GM12892 (cell line): ENCODE results near the gene TSC22D1.

Experiments used
- DNase-seq: peaks from one replicate; pipeline ENCODE4 v3.0.0; 2011; ENCODE audit not compliant: insufficient read length
- FAIRE-seq: peaks from 2 replicates; lab custom pipeline; 2011; peaks lifted over from hg19 to GRCh38; lab: Jason Lieb, UNC
- POLR2A ChIP-seq: IDR thresholded peaks from 2 replicates; pipeline ENCODE4 v1.6.1; 2011; ENCODE audit warnings: low read depth, low read length, control low read depth
- POLR2AphosphoS5 ChIP-seq: IDR thresholded peaks from 2 replicates; pipeline ENCODE4 v1.6.1; 2011; ENCODE audit warnings: low read depth, low read length, control low read depth
- TAF1 ChIP-seq: IDR thresholded peaks from 2 replicates; pipeline ENCODE4 v1.6.1; 2011; ENCODE audit warnings: low read depth, mild to moderate bottlenecking, control low read depth, low read length, borderline replicate concordance

The TSC22D1 gene

DNA sequence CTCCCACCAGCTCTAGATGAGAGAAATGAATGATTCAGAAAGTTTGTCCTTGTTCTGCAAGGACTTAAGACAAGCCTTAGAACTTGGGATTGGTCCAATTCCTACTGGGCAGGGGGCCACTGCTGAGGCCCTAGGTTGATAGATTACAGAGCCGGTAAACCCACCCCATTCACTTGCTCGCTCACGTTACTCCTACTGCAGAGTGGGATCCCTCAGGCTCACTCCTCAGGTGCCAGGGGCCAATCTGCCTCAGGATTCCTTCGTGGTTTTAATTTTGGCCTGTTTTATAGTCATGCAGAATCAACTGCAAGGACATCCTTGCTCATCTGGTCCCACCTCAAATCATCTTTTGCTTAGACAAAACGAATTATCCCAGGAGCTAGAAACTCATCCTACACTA is 143.5 kb downstream of the TSC22D1 start:
- FAIRE-seq (no peak), DNase-seq (no peak)
- TF ChIP-seq POLR2AphosphoS5 (no peak), TAF1 (no peak), POLR2A (no peak)

DNA sequence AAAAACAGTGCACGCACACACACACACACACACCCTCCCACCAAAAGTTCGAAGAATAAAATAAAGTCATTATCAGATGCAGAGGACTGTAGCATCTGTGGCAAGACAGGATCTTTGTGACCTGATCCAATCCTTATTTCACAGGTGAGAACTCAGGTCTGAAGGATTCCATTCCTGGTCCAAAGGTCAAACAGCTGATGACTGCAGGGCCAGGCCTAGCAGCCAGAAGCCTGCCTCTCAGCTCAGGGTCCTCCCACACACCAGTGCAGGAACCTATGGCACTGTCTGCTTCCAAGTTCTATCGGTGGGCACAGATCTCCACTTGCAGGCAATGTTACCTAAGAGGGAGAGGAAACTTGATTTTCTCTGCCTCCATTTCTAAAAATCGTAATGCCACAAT is 145.0 kb downstream of the TSC22D1 start:
- FAIRE-seq (no peak), DNase-seq (no peak)
- no peak for TF ChIP-seq POLR2A
- TF ChIP-seq TAF1 = no peak
- TF ChIP-seq POLR2AphosphoS5 = no peak

GRCh38 chr13:44429311-44429710 is 146.8 kb downstream of the TSC22D1 start:
- no peak for FAIRE-seq
- no peak for DNase-seq
- no peak for TF ChIP-seq TAF1
- no peak for TF ChIP-seq POLR2A
- TF ChIP-seq POLR2AphosphoS5 = no peak

- FAIRE-seq = no peak
- no peak for DNase-seq
- TF ChIP-seq POLR2A (no peak), POLR2AphosphoS5 (no peak), TAF1 (no peak)
Observed at GRCh38 chr13:44426461-44426860, 149.7 kb downstream of the TSC22D1 start.

DNA sequence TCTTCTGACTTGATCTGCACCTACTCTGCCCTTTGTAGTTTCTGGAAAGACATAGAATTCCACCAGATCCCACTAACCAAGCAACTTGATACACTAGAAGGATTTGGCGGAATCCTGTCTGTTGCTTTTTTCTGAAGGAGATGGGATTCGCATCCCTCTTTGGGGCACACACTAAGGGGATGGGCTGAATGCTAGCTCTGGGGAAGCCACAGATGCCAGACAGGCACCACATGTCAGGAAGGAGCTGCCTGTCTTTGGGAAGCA is 150.4 kb downstream of the TSC22D1 start:
- FAIRE-seq = no peak
- DNase-seq = no peak
- no peak for TF ChIP-seq TAF1
- TF ChIP-seq POLR2A = no peak
- TF ChIP-seq POLR2AphosphoS5 = no peak

DNA sequence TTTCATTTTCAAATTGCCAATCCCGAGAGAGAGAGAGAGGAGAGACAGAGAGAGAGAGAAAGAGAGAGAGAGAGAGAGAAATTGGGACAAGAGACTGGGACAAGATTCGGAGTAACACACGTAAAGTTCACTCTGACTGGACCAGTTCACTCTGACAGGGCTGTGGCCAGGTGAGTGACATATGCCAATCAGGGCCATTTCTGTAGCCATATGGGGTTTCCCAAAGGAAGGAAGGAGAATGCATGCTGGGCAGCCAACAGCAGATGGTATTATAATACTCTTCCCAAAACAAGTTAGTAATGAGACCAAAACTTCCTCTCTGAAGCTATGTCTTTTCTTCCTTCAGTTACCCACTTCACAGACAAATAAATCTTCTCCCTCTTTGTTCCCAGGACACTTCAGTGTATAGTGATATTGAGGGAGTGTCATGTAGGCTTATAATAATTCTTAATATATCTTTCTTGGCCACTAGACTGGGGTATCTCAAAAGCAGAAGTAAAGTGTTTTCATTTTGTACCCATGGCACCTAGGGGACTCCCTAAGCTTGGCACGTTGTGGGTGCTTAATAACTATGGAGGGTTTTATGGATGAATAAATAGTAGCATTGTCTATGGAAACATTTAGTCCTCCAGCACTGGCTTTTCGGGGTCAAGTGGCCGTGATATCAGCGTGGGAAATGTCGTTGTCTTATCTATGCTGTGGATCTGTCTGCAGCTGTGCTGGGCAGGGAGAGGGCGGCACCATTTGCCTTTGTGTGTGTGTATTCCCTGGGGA is 150.9 kb downstream of the TSC22D1 start:
- DNase-seq (no peak), FAIRE-seq (no peak)
- TF ChIP-seq TAF1 (no peak), POLR2A (no peak), POLR2AphosphoS5 (no peak)

DNA sequence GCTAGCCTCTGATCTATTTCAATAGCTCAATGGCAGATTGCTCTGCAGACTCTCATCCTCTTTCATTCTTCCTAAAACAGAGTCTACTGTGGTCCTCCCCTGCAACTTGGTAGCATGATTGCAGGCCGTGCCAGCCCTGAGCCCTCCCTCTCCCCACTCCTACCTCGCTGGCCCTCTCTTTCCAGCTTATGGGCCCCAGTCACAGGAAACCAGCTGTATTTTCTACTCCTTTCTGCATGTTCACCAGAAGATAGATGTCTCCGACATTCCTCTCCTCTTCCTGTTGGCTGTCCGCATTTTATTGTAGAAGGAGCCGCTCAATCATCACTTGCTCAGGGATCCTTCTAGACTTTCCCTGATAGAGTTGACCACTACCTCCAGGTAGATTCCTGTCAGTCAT is 152.3 kb downstream of the TSC22D1 start:
- DNase-seq (no peak), FAIRE-seq (no peak)
- TF ChIP-seq TAF1 (no peak), POLR2A (no peak), POLR2AphosphoS5 (no peak)

GRCh38 chr13:44422755-44423643 is 153.1 kb downstream of the TSC22D1 start:
- FAIRE-seq (no peak), DNase-seq (no peak)
- TF ChIP-seq POLR2A (no peak), TAF1 (no peak), POLR2AphosphoS5 (no peak)

DNA sequence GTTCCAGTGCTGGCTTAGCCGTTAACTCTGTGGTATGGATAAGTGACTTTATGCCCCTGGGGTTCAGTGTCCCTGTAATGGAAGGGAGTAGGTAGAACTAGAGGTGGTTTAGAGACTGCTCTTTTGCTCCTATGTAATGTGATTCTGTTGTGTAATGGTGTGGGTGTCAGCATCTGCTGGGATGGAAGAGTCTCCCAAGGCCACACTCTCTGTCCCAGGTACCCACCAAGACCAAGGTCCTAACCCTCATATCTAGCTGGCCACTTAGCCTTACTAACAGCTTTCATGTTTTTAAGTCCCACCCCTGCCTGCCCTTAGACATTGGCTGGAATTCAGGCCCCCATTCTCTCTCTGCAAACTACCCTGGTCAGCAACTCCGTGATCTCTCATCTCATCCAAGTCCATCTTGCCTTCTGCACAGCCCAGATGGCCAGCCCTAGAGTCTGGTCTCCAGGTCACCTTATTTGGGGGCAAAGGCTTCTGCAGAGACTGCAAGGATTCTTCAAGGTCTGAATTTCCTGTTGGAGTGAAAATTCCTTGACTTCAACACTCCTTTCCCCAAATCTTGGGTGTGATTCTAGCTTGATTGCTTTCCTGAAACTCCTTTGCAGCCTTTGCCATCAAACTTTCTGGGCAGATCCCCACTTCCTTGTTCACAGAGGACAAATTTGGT is 154.1 kb downstream of the TSC22D1 start:
- TF ChIP-seq TAF1 (no peak), POLR2A (no peak), POLR2AphosphoS5 (no peak)
- no peak for FAIRE-seq
- DNase-seq = no peak

- no peak for TF ChIP-seq POLR2AphosphoS5
- TF ChIP-seq POLR2A = no peak
- no peak for TF ChIP-seq TAF1
- FAIRE-seq (no peak), DNase-seq (no peak)
Observed at GRCh38 chr13:44420376-44421220, 155.5 kb downstream of the TSC22D1 start.
